ENCODE results near the gene HIPK2. TPM values are rescaled to one million over a fixed set of nuclear protein-coding genes. Genes with fewer than 3 reads are reported as not detected.

HIPK2 gene
- polyA plus RNA-seq, 4 donors, result 88.4 to 98.6 (median 97.0) TPM

GRCh38 chr7:139737221-139738100 is 40.3 kb downstream of the HIPK2 start:
- no peak for DNase-seq (ENCODE audit: low read depth in 4 of 4, low spot score in 3 of 4)

GRCh38 chr7:139735912-139736595 is 41.7 kb downstream of the HIPK2 start:
- no peak for DNase-seq (ENCODE audit: low read depth in 4 of 4, low spot score in 3 of 4)

- DNase-seq (ENCODE audit: low read depth in 4 of 4, low spot score in 3 of 4), result no peak
These were observed 42.3 kb downstream of the HIPK2 start for GRCh38 chr7:139735466-139735865.

- DNase-seq (ENCODE audit: low read depth in 4 of 4, low spot score in 3 of 4), result no peak
These were observed 43.4 kb downstream of the HIPK2 start for GRCh38 chr7:139734395-139734794.

GRCh38 chr7:139733751-139734150 is 44.0 kb downstream of the HIPK2 start:
- DNase-seq (ENCODE audit: low read depth in 4 of 4, low spot score in 3 of 4), result no peak

- no peak for DNase-seq (ENCODE audit: low read depth in 4 of 4, low spot score in 3 of 4)
These were observed 45.2 kb downstream of the HIPK2 start for GRCh38 chr7:139732471-139733167.

GRCh38 chr7:139731802-139732470 is 45.9 kb downstream of the HIPK2 start:
- DNase-seq (ENCODE audit: low read depth in 4 of 4, low spot score in 3 of 4), result no peak

- no peak for DNase-seq (ENCODE audit: low read depth in 4 of 4, low spot score in 3 of 4)
These were observed 46.8 kb downstream of the HIPK2 start for GRCh38 chr7:139730746-139731612.

- no peak for DNase-seq (ENCODE audit: low read depth in 4 of 4, low spot score in 3 of 4)
These were observed 49.6 kb downstream of the HIPK2 start for GRCh38 chr7:139728203-139728602.

GRCh38 chr7:139727151-139727705 is 50.6 kb downstream of the HIPK2 start:
- DNase-seq (ENCODE audit: low read depth in 4 of 4, low spot score in 3 of 4), result no peak

- no peak for DNase-seq (ENCODE audit: low read depth in 4 of 4, low spot score in 3 of 4)
These were observed 51.3 kb downstream of the HIPK2 start for GRCh38 chr7:139726485-139726869.

- DNase-seq (ENCODE audit: low read depth in 4 of 4, low spot score in 3 of 4), result no peak
These were observed 51.8 kb downstream of the HIPK2 start for GRCh38 chr7:139725858-139726484.

GRCh38 chr7:139725077-139725476 is 52.7 kb downstream of the HIPK2 start:
- no peak for DNase-seq (ENCODE audit: low read depth in 4 of 4, low spot score in 3 of 4)

GRCh38 chr7:139722604-139723003 is 55.2 kb downstream of the HIPK2 start:
- DNase-seq (ENCODE audit: low read depth in 4 of 4, low spot score in 3 of 4), result no peak

GRCh38 chr7:139721821-139722220 is 56.0 kb downstream of the HIPK2 start:
- DNase-seq (ENCODE audit: low read depth in 4 of 4, low spot score in 3 of 4), result no peak

- no peak for DNase-seq (ENCODE audit: low read depth in 4 of 4, low spot score in 3 of 4)
These were observed 56.4 kb downstream of the HIPK2 start for GRCh38 chr7:139721417-139721816.

- no peak for DNase-seq (ENCODE audit: low read depth in 4 of 4, low spot score in 3 of 4)
These were observed 57.0 kb downstream of the HIPK2 start for GRCh38 chr7:139720705-139721231.

- DNase-seq (ENCODE audit: low read depth in 4 of 4, low spot score in 3 of 4), result no peak
These were observed 57.6 kb downstream of the HIPK2 start for GRCh38 chr7:139720186-139720585.

GRCh38 chr7:139718859-139719258 is 58.9 kb downstream of the HIPK2 start:
- DNase-seq (ENCODE audit: low read depth in 4 of 4, low spot score in 3 of 4), result no peak
